ENCODE data around the gene NEDD4.
"Not testable (repeated sequence)": the region's sequence is repeated elsewhere in the genome, so short reads cannot be mapped to it uniquely, and the experiment has no call there.

NEDD4 gene

DNA sequence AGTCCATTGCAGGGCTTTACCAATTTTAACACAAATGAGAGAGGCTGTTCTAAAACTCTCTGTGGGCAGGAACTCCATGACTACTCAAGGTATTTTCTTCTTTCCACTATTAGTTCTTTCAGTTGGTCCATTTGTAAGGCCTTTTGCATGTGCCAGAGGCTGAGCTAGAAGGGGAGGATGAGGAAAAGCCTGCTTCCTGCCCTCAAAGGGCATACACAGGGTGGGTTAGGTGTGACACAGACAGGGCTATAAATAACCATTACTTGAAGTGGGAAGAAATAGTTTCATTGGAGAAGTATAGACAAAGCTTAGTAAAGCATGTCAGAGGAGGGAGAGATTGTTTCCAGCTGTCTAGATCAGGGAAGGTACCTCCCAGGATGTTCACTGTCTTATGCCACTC, 198.4 kb downstream of the NEDD4 start:
- no peak overlapping the region for H3K4me3 ChIP-seq (replicated peaks; ENCODE audit: low read depth, low read length)
- no peak for DNase-seq (ENCODE audit: low read depth)
- TF ChIP-seq, protein P1, sequence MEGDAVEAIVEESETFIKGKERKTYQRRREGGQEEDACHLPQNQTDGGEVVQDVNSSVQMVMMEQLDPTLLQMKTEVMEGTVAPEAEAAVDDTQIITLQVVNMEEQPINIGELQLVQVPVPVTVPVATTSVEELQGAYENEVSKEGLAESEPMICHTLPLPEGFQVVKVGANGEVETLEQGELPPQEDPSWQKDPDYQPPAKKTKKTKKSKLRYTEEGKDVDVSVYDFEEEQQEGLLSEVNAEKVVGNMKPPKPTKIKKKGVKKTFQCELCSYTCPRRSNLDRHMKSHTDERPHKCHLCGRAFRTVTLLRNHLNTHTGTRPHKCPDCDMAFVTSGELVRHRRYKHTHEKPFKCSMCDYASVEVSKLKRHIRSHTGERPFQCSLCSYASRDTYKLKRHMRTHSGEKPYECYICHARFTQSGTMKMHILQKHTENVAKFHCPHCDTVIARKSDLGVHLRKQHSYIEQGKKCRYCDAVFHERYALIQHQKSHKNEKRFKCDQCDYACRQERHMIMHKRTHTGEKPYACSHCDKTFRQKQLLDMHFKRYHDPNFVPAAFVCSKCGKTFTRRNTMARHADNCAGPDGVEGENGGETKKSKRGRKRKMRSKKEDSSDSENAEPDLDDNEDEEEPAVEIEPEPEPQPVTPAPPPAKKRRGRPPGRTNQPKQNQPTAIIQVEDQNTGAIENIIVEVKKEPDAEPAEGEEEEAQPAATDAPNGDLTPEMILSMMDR (IDR thresholded peaks at IDR 0.05; ENCODE audit: low read length, missing control alignments), result no peak

DNA sequence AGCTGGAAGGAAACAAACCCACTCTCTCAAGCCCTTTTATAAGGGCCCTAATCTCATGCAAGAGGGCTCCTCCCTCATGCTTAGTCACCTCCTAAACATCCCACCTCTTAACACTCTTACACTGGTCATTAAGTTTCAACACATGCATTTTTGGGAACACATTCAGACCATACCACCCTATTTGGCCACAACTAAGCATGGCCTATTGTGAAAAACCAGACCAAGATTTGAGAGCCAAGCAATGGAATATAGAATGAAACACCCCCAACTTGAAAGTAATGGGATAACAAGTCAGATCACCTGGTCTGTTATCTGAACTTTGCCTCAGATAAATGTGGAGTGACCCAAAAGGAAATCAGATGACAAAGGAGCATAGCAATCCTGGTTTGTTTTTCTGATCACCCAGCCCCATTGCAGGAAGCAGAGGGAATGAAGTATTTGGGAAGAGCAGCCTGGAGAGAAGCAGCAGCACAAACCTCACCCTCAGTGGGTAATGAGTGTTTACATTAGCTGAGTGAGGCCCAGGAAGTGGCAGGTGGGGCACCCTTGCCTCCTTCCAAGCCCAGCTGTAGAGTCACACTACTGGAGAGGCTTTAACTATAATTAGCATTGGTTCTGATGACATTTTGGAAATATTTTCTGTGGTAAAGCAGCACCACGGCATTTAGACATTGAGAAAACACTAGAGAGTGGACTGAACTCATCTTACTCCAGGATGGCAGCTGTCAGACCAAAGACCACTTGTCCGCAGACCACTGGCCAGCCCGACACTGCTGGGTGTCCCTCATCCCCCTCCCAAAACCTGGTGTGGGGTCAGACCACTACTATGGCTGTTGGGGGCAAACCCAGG, 201.6 kb downstream of the NEDD4 start:
- peak; percentile 80 for DNase-seq (ENCODE audit: low read depth)
- no peak overlapping the region for H3K4me3 ChIP-seq (replicated peaks; ENCODE audit: low read depth, low read length)
- TF ChIP-seq, protein P1 (IDR thresholded peaks at IDR 0.05; ENCODE audit: low read length, missing control alignments), result no peak

DNA sequence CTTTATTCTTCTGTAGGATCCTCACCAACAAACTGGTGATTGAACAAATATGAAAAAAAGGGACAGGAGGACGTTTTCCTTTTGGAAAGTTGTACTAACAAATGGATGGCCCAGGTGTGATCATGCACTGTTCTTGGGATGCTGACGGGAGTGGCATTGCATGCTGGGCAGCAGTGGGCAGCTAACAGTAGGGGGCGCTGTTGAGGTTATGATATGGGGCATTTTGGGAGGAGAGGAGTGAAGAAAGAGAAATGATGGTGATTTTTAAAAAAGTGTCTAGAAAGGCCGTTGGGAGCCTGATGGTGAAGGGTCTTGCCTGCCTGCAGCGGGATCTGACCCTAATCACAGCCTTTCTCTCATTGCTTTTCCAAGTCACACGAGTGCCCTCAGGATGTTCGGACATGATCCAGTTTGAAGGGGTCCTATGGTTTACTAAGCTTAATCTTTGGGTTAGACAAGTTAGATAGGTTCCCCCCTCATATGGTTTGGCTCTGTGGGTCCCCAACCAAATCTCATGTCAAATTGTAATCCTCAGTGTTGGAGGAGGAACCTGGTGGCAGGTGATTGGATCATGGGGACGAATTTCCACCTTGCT, 204.2 kb downstream of the NEDD4 start:
- no peak for DNase-seq (ENCODE audit: low read depth)
- no peak overlapping the region for H3K4me3 ChIP-seq (replicated peaks; ENCODE audit: low read depth, low read length)
- TF ChIP-seq, protein P1 (IDR thresholded peaks at IDR 0.05; ENCODE audit: low read length, missing control alignments), result peak; percentile 50

DNA sequence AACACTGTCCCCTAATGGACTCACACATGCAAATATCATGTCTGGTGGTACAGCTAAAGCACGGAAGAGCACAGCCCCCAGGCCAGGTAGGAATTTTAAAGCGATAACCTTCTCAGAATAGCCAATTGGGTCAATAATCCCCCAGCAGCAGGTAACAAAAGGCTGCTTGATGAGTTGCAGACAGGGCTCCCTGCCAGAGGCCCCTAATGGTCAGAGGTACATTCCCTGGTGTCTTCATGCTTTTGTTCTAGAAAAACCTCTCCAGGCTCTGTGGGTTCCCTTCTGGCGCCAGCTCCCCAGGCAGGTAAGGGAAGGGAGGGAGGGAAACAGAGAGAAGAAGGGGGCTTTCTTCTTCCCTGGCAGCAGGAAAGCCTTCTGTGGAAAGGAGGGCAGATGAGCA, 207.1 kb downstream of the NEDD4 start:
- no peak for DNase-seq (ENCODE audit: low read depth)
- TF ChIP-seq, protein P1 (IDR thresholded peaks at IDR 0.05; ENCODE audit: low read length, missing control alignments), result no peak
- H3K4me3 ChIP-seq (replicated peaks; ENCODE audit: low read depth, low read length), result no peak overlapping the region

DNA sequence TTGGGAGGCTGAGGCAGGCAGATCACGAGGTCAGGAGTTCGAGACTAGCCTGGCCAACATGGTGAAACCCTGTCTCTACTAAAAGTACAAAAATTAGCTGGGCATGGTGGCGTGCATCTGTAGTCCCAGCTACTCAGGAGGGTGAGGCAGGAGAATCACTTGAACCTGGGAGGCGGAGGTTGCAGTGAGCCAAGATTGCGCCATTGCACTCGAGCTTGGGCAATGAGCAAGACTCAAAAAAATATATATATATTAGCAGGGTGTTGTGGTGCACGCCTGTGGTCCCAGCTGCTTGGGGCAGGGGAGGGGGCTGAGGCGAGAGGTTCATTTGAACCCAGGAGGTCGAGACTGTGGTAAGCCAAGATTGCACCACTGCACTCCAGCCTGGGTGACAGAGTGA, 207.8 kb downstream of the NEDD4 start:
- DNase-seq (ENCODE audit: low read depth); H3K4me3 ChIP-seq (replicated peaks; ENCODE audit: low read depth, low read length): not testable (repeated sequence)

DNA sequence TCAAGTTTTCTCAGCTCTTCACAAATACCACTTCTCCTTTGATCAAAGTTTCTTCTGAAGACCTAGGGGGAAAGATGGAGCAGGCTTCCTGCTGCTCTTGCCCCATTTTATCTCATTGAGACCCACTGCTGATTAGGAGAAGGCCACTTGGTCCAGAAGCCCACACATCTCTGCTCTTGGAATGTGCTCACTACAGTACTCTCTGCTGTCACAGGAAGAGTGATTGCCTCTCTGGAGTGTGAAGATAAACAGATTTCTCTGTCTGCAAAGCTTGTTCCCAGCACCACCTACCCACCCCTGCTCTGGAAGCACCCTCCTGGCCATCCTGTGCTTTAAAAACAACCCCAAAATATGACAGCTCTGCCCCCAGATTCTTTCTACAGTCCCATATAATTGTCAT, 209.1 kb downstream of the NEDD4 start:
- no peak overlapping the region for H3K4me3 ChIP-seq (replicated peaks; ENCODE audit: low read depth, low read length)
- TF ChIP-seq, protein P1 (IDR thresholded peaks at IDR 0.05; ENCODE audit: low read length, missing control alignments), result no peak
- no peak for DNase-seq (ENCODE audit: low read depth)

DNA sequence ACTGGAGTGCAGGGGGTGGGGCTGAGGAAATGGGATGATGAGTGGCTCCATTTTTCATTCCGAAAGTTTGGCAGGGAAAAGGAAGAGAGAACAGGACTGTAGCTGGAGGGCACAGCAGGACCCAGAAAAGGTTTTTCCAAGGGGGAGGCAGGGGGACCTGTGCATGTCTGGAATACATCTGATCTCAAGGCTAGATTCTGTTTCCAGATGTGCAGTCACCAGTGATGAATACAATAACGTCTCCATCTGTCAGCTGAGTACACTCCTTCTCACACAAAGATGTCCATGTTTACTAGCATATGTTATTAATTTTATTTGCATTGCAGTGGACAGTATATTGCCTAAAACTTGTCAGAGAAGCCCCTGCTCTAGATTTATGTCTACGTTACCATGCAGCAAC, 210.5 kb downstream of the NEDD4 start:
- H3K4me3 ChIP-seq (replicated peaks; ENCODE audit: low read depth, low read length), result no peak overlapping the region
- TF ChIP-seq, protein P1 (IDR thresholded peaks at IDR 0.05; ENCODE audit: low read length, missing control alignments), result no peak

More for the DNA sequence above, 210.5 kb downstream of the NEDD4 start:
- no peak for DNase-seq (ENCODE audit: low read depth)
